Smooth muscle cell (in vitro differentiated cells): ENCODE data around the gene CNIH2. TPM values are rescaled to one million over a fixed set of nuclear protein-coding genes. Genes with fewer than 3 reads are reported as not detected.

Source experiments
- DNase-seq: peaks from one replicate; lab custom pipeline; 2025; ENCODE audit not compliant: unreplicated experiment; lab: John Stamatoyannopoulos, UW
- H2AFZ ChIP-seq: fragments of 200-600 bp; sonication (generic); 2 replicates; pipeline ENCODE4 v1.6.0; 2016; ENCODE audit warnings: antibody characterized with exemption, low read depth, mild to moderate bottlenecking
- H3F3A ChIP-seq: fragments of 200-600 bp; sonication (generic); 2 replicates; pipeline ENCODE4 v1.6.0; 2017; ENCODE audit warnings: antibody characterized with exemption, low read depth
- H3K27ac ChIP-seq: fragments of 200-600 bp; sonication (generic); 2 replicates; pipeline ENCODE4 v1.5.1; 2016; ENCODE audit warnings: low read depth, mild to moderate bottlenecking
- H3K27me3 ChIP-seq: fragments of 200-600 bp; sonication (generic); 2 replicates; pipeline ENCODE4 v1.6.1; 2016; ENCODE audit warnings: low read depth, mild to moderate bottlenecking
- H3K36me3 ChIP-seq: fragments of 200-600 bp; sonication (generic); 2 replicates; pipeline ENCODE4 v1.5.1; 2016; ENCODE audit warnings: low read depth
- H3K4me1 ChIP-seq: fragments of 200-600 bp; sonication (generic); 2 replicates; pipeline ENCODE4 v1.5.1; 2016; ENCODE audit warnings: low read depth
- H3K4me2 ChIP-seq: fragments of 200-600 bp; sonication (generic); 2 replicates; pipeline ENCODE4 v1.6.0; 2016; ENCODE audit warnings: mild to moderate bottlenecking
- H3K4me3 ChIP-seq: fragments of 200-600 bp; sonication (generic); 2 replicates; pipeline ENCODE4 v1.5.1; 2016; ENCODE audit warnings: mild to moderate bottlenecking
- H3K79me2 ChIP-seq: fragments of 200-600 bp; sonication (generic); 2 replicates; pipeline ENCODE4 v1.6.0; 2016; ENCODE audit warnings: low read depth, mild to moderate bottlenecking
- H3K9ac ChIP-seq: fragments of 200-600 bp; sonication (generic); 2 replicates; pipeline ENCODE4 v1.6.0; 2016; ENCODE audit warnings: low read depth
- H3K9me3 ChIP-seq: fragments of 200-600 bp; sonication (generic); replicated peaks from 2 replicates; pipeline ENCODE4 v1.5.1; 2016; ENCODE audit warnings: low read depth
- H4K20me1 ChIP-seq: fragments of 200-600 bp; sonication (generic); 2 replicates; pipeline ENCODE4 v1.6.0; 2016; ENCODE audit warnings: low read depth
- CTCF ChIP-seq: fragments of 200-600 bp; sonication (generic); IDR thresholded peaks from 2 replicates; pipeline ENCODE4 v1.5.1; 2017; ENCODE audit warnings: borderline replicate concordance, mild to moderate bottlenecking, antibody characterized with exemption; ENCODE audit not compliant: insufficient read depth, poor library complexity, severe bottlenecking
- WGBS: methylation state at CpG from one replicate; pipeline ENCODE4 v1.1.7; 2016; ENCODE audit warnings: low lambda C conversion rate; 5-methylcytosine and 5-hydroxymethylcytosine counted together
- polyA plus RNA-seq: library from polyadenylated mRNA; unstranded; fragments of >200 nt; fragmentation: Nextera tagmentation; extraction: Ambion mirVana; gene quantifications from 2 replicates; pipeline ENCODE4 v1.2.1, GENCODE V29; 2016
- total RNA-seq: library from RNA; depleted of rRNA; stranded (reverse); fragments of >200 nt; gene quantifications from 2 replicates; pipeline ENCODE4 v1.2.3, GENCODE V29; 2014

Gene CNIH2
- total and polyA plus RNA-seq, 2 experiments from 2014 or later, result 12.2 to 17.0 TPM

DNA sequence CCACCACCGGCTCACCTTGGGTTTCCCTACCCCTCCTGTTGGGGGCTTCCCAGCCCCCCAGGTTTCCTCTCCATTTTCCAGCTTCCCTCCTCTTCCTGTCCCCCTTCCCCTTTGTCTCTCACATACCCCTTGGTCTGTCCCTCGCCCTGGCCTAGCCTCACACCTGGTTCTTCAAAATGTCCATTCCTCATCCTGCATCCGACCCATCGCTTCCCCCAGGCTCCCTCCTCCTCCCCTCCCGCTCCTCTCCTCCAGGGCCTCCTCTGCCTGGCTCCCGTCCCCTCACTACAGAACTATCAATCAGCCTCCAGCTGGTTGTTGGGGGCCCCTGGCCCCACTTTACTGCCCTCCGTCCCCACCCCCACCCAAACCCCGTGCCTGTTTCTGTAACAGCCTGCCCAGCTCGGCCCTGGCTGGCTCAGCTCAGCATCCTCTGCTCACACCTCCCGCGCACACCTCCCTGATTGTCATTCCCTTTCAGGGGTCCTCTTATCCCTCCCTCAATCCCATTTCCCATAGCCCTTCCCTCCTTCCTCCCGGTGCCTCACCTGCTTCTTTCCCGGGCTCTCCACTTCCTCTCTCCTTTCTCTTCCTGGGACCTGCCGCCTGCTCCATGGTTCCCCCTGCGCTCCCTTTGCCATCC, 1.2 kb downstream of the CNIH2 start:
- peak overlapping the region; percentile 87 for H3K4me2 ChIP-seq

DNA sequence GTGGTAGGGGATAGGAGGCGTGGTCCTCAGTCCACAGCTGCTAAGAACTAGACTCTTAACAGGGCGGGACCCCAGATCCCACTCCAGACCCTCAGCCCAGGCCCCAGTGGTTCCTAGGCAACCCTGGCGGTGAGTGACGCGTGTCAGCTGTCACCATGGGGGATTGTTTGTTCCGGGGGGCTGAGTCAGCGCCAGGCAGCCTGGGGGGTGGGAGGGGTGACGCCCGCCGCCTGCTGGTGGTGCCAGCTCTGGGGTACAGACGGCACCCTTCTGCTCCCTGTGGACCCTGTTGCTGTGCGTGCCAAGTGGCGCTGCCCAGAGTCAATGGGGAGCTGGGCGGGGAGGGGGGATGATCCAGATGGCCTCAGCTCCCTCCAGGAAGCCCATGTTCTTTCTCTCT, 2.5 kb downstream of the CNIH2 start:
- Histone ChIP-seq H2AFZ (no peak overlapping the region), H3K4me2 (no peak overlapping the region), H3F3A (no peaks in the 10 kb centered on the region), H3K9ac (no peak overlapping the region), H3K27ac (no peak overlapping the region), H3K79me2 (peaks cover 6% of the 10 kb centered on the region), H3K9me3 (no peaks in the 10 kb centered on the region), H3K36me3 (no peaks in the 10 kb centered on the region), H3K4me1 (peaks cover 4% of the 10 kb centered on the region), H3K27me3 (no peaks in the 10 kb centered on the region), H4K20me1 (peaks cover 44% of the 10 kb centered on the region), H3K4me3 (no peak overlapping the region)
- TF ChIP-seq CTCF, result no peak
- no peak for DNase-seq
- WGBS, result 76% methylated on average over 14 of the region's 14 CpGs

More for the DNA sequence above, 1.2 kb downstream of the CNIH2 start:
- no peak overlapping the region for H3K9ac ChIP-seq
- no peak overlapping the region for H3K4me3 ChIP-seq
- H3K79me2 ChIP-seq, result no peaks in the 10 kb centered on the region
- H2AFZ ChIP-seq, result no peak overlapping the region
- H3K27me3 ChIP-seq, result no peaks in the 10 kb centered on the region
- H3F3A ChIP-seq, result peaks cover 2% of the 10 kb centered on the region
- H3K27ac ChIP-seq, result no peak overlapping the region
- H3K9me3 ChIP-seq, result no peaks in the 10 kb centered on the region
- 64% methylated on average over 11 of the region's 15 CpGs for WGBS
- no peak for DNase-seq
- H3K36me3 ChIP-seq, result peaks cover under 1% of the 10 kb centered on the region
- peaks cover 4% of the 10 kb centered on the region for H3K4me1 ChIP-seq
- TF ChIP-seq CTCF, result no peak
- peaks cover 33% of the 10 kb centered on the region for H4K20me1 ChIP-seq

DNA sequence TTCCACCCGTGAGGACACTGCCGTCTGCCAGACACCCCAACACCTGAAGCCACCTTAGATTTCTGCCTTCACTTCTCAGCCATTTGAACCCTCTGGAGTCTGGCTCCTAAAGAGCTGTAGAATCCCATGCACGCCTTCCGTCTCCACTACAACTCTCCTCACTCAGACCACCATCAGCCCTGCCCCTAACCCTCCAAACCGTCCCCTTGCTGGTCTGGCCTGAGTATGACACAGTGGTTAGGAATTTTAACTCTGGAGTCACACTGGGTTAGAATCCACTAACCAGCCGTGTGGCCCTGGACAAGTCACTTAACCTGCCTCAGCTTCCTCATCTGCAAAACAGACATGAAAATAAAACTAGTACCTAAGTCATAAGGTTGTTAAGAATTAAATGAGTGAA, 3.0 kb downstream of the CNIH2 start:
- H3K4me1 ChIP-seq, result peaks cover 4% of the 10 kb centered on the region
- no peaks in the 10 kb centered on the region for H3K9me3 ChIP-seq
- H3F3A ChIP-seq, result no peaks in the 10 kb centered on the region
- H3K4me3 ChIP-seq, result no peak overlapping the region
- no peaks in the 10 kb centered on the region for H3K27me3 ChIP-seq
- DNase-seq, result no peak
- peaks cover 9% of the 10 kb centered on the region for H3K79me2 ChIP-seq
- H2AFZ ChIP-seq, result no peak overlapping the region
- WGBS, result 61% methylated on average over 6 of the region's 6 CpGs
- H4K20me1 ChIP-seq, result peaks cover 50% of the 10 kb centered on the region
- H3K36me3 ChIP-seq, result no peaks in the 10 kb centered on the region
- no peak overlapping the region for H3K27ac ChIP-seq
- no peak for TF ChIP-seq CTCF
- no peak overlapping the region for H3K9ac ChIP-seq
- H3K4me2 ChIP-seq, result no peak overlapping the region
